Adrenal gland (tissue), 12 donors: ENCODE results near the gene SREK1IP1. TPM values are rescaled to one million over a fixed set of nuclear protein-coding genes. Genes with fewer than 3 reads are reported as not detected.

Experiments
- DNase-seq, 7 donors: peaks; one replicate each; pipeline ENCODE4 v3.0.0-alpha.2; 2019 to 2020
- H3K27ac ChIP-seq, 5 donors: fragments of 200-600 bp; sonication (generic) in 4 of 5; 1 replicate in 3 of 5; 2 replicates in 2 of 5; pipeline versions ENCODE4 v1.5.1 to v1.8.0; 2016 to 2020; ENCODE audit warnings: mild to moderate bottlenecking in 1 of 5
- H3K27me3 ChIP-seq: fragments of 200-600 bp; 2 replicates; pipeline ENCODE4 v1.8.0; 2021
- H3K36me3 ChIP-seq, 2 donors: fragments of 200-600 bp; replicated peaks in 1 of 2; 1 replicate in 1 of 2; 2 replicates in 1 of 2; pipeline versions ENCODE4 v1.5.1 to v1.8.0; 2018 to 2022
- H3K4me1 ChIP-seq, 2 donors: fragments of 200-600 bp; replicated peaks in 1 of 2; 1 replicate in 1 of 2; 2 replicates in 1 of 2; pipeline versions ENCODE4 v1.5.1 to v1.8.0; 2018 to 2021
- H3K4me3 ChIP-seq, 4 donors: fragments of 200-600 bp; sonication (generic) in 3 of 4; one replicate each; pipeline ENCODE4 v1.5.1; 2016 to 2018
- H3K9me3 ChIP-seq, 3 donors: fragments of 200-600 bp; sonication (generic) in 1 of 3; replicated peaks in 1 of 3; 1 replicate in 2 of 3; 2 replicates in 1 of 3; pipeline versions ENCODE4 v1.5.1 to v1.8.0; 2016 to 2021
- CTCF ChIP-seq, 6 experiments: fragments of 450-650 bp in 4 of 6; fragments of 200-600 bp in 2 of 6; sonication (generic) in 1 of 6; IDR thresholded peaks; 1 replicate in 5 of 6; 2 replicates in 1 of 6; pipeline versions ENCODE4 v1.5.1 to v1.8.0; 2016 to 2021; ENCODE audit warnings: antibody characterized with exemption in 6 of 6, mild to moderate bottlenecking in 2 of 6, moderate library complexity in 1 of 6
- POLR2A ChIP-seq, 2 donors: fragments of 450-650 bp; IDR thresholded peaks; one replicate each; pipeline ENCODE4 v1.6.1; 2017; ENCODE audit warnings: antibody characterized with exemption in 2 of 2, mild to moderate bottlenecking in 2 of 2, moderate library complexity in 1 of 2
- WGBS, 4 donors: extraction: QIAGEN DNeasy Blood & Tissue Kit in 2 of 4; methylation state at CpG; one replicate each; pipeline versions ENCODE4 v1.1.5 to v1.1.7; 2013 to 2017; 5-methylcytosine and 5-hydroxymethylcytosine counted together
- intact Hi-C, 2 donors: fragments of 100-400 bp; cut with DNase I; formaldehyde crosslinking; loops; one replicate each; pipeline versions ENCODE4 v1.14.1 to v1.15.0; 2022 to 2023
- polyA plus RNA-seq, 3 donors: library from polyadenylated mRNA; stranded (reverse); fragments of 200-250 nt in 2 of 3; fragments of 350-450 nt in 1 of 3; fragmentation: Illumina TruSeq in 1 of 3; extraction: RNeasy Lipid Tissue Mini Kit (QIAGEN cat#74804) in 1 of 3; gene quantifications; one replicate each; pipeline ENCODE4 v1.2.3, GENCODE V29; 2013 to 2014
- total RNA-seq, 9 donors: library from RNA; depleted of rRNA in 4 of 9; stranded (reverse); fragments of >200 nt in 4 of 9; fragments of 120-200 nt in 1 of 9; fragmentation: NEBNext Ultra II Directional in 1 of 9; extraction: Animal tissue kit (Norgen Biotek cat#: 25700) in 1 of 9; gene quantifications; one replicate each; pipeline versions ENCODE4 v1.1.0 to v1.2.4, GENCODE V29; 2013 to 2023
- donor health status: healthy with polysubstance abuse.
- donor health status: Bipolar disorder and iron deficiency.
- donor health status: DM: yes; HTN: yes; CAD: no.
- donor health status: DM: no; HTN: no; CAD: no.
- donor health status: DM: no; HTN: no; CAD: no.
- donor health status: DM: yes; HTN: yes; CAD: no.

The SREK1IP1 gene
- total and polyA plus RNA-seq, 12 donors = 5.0 to 42.9 (median 16.8) TPM

GRCh38 chr5:64682608-64683007, 85.9 kb downstream of the SREK1IP1 start:
- intact Hi-C loops = no loop called here

GRCh38 chr5:64680289-64680688, 88.2 kb downstream of the SREK1IP1 start:
- H3K27ac ChIP-seq = no peak overlapping the region
- intact Hi-C loops = no loop called here
- 87 to 93% (median 89%) methylated on average over 4 of the region's 4 CpGs for WGBS, 4 donors
- no peak for DNase-seq
- TF ChIP-seq POLR2A (IDR thresholded peaks at IDR 0.05) = no peak
- no peak for TF ChIP-seq CTCF (IDR thresholded peaks at IDR 0.05)
- no peak overlapping the region for H3K4me3 ChIP-seq
- H3K36me3 ChIP-seq = no peaks in the 10 kb centered on the region
- H3K4me1 ChIP-seq = no peaks in the 10 kb centered on the region
- H3K27me3 ChIP-seq = no peaks in the 10 kb centered on the region
- H3K9me3 ChIP-seq = no peaks in the 10 kb centered on the region

More at GRCh38 chr5:64682608-64683007, 85.9 kb downstream of the SREK1IP1 start:
- WGBS, 4 donors = 89 to 94% (median 92%) methylated on average over 7 of the region's 7 CpGs
- H3K36me3 ChIP-seq = no peaks in the 10 kb centered on the region
- no peak for TF ChIP-seq CTCF (IDR thresholded peaks at IDR 0.05)
- H3K27me3 ChIP-seq = no peaks in the 10 kb centered on the region
- H3K27ac ChIP-seq = no peak overlapping the region
- H3K4me3 ChIP-seq = no peak overlapping the region
- no peaks in the 10 kb centered on the region for H3K4me1 ChIP-seq
- DNase-seq = no peak
- H3K9me3 ChIP-seq = no peaks in the 10 kb centered on the region

- TF ChIP-seq POLR2A (IDR thresholded peaks at IDR 0.05) (no peak), CTCF (IDR thresholded peaks at IDR 0.05) (no peak)
- Histone ChIP-seq H3K36me3 (no peaks in the 10 kb centered on the region), H3K27me3 (no peaks in the 10 kb centered on the region), H3K4me1 (no peaks in the 10 kb centered on the region), H3K4me3 (no peak overlapping the region), H3K27ac (no peak overlapping the region), H3K9me3 (no peaks in the 10 kb centered on the region)
- no peak for DNase-seq
- WGBS, 4 donors = 82 to 87% (median 84%) methylated on average over 5 of the region's 5 CpGs
- intact Hi-C loops = no loop called here
Measured at GRCh38 chr5:64678374-64678773, 90.1 kb downstream of the SREK1IP1 start.

GRCh38 chr5:64671678-64672077, 96.8 kb downstream of the SREK1IP1 start:
- no peak for TF ChIP-seq CTCF (IDR thresholded peaks at IDR 0.05)
- no peak for TF ChIP-seq POLR2A (IDR thresholded peaks at IDR 0.05)
- Histone ChIP-seq H3K9me3 (no peaks in the 10 kb centered on the region), H3K4me1 (no peaks in the 10 kb centered on the region), H3K27me3 (no peaks in the 10 kb centered on the region), H3K4me3 (no peak overlapping the region), H3K36me3 (no peaks in the 10 kb centered on the region), H3K27ac (no peak overlapping the region)
- intact Hi-C loops = no loop called here
- DNase-seq = no peak
- 72 to 84% (median 77%) methylated on average over 3 of the region's 3 CpGs for WGBS, 4 donors
